Inferior parietal cortex (tissue), 1 donor: Measurements from ENCODE around the gene EMX1.

Source experiments
- DNase-seq: peaks from one replicate; pipeline ENCODE4 v3.0.0-alpha.2; 2016; ENCODE audit errors: extremely low spot score

The EMX1 gene

GRCh38 chr2:72980535-72981217, 63.4 kb downstream of the EMX1 start:
- no peak for DNase-seq

DNA sequence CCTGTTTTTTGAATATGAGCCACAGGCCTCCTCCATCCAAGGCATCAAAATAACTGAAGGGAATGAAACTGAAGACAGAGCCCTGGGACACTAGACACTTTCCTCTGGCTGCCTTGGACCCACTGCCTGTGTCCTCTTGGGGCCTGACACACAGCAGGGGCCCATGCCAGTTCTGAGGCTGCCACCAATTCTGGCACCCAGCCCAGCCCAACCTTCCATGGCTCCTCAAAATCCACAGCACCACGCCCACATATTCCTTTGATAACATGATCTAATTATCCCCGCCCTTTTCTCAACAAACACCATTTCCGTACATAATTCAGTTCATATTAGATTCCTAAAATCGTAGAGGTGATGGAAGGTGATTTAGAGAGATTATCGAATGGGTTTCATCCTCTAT, 64.2 kb downstream of the EMX1 start:
- DNase-seq, result no peak

GRCh38 chr2:72982219-72982618, 64.9 kb downstream of the EMX1 start:
- no peak for DNase-seq

GRCh38 chr2:72982781-72983499, 65.6 kb downstream of the EMX1 start:
- no peak for DNase-seq

GRCh38 chr2:72983500-72984161, 66.3 kb downstream of the EMX1 start:
- DNase-seq, result no peak

- no peak for DNase-seq
These were observed 66.9 kb downstream of the EMX1 start for GRCh38 chr2:72984172-72984671.
